ENCODE data around the gene GAS1. TPM values are rescaled to one million over a fixed set of nuclear protein-coding genes. Genes with fewer than 3 reads are reported as not detected.

Gene GAS1
- total and polyA plus RNA-seq, 10 of the 15 experiments (the other 5 are each of a cell fraction or from before 2014, with no cell fraction given): not detected

DNA sequence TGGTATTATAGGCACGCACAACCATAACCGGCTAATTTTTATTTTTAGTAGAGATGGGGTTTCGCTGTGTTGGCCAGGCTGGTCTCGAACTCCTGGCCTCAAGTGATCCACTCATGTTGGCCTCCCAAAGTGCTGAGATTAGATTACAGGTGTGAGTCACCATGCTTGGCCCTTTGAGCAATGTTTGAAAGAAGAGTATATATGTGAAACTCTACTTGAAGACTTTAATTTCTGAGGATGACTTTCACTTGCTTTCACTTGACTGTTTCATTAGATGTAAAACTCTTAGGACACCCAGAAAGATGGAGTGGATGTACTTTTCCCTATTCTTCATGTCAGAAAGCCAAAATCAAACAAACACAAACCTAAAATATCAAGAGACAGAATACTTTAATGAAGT is 43.8 kb upstream of the GAS1 start:
- TF ChIP-seq RCOR1 (conservative IDR thresholded peaks at IDR 0.05; ENCODE audit: low read depth, low read length): no peak
- no peak for TF ChIP-seq SP1 (IDR thresholded peaks at IDR 0.05; ENCODE audit: low read depth, low read length)
- TF ChIP-seq, protein P1, sequence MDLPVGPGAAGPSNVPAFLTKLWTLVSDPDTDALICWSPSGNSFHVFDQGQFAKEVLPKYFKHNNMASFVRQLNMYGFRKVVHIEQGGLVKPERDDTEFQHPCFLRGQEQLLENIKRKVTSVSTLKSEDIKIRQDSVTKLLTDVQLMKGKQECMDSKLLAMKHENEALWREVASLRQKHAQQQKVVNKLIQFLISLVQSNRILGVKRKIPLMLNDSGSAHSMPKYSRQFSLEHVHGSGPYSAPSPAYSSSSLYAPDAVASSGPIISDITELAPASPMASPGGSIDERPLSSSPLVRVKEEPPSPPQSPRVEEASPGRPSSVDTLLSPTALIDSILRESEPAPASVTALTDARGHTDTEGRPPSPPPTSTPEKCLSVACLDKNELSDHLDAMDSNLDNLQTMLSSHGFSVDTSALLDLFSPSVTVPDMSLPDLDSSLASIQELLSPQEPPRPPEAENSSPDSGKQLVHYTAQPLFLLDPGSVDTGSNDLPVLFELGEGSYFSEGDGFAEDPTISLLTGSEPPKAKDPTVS (IDR thresholded peaks at IDR 0.05; ENCODE audit: low read depth, low read length): no peak
- no peak for TF ChIP-seq IKZF2 (IDR thresholded peaks at IDR 0.05)
- no TSS peak for BruUV-seq (replicated peaks)
- FAIRE-seq (no peak), ATAC-seq (no peak), DNase-seq (ENCODE audit: low read depth, low spot score) (no peak)
- ChIA-PET SMC1A (ENCODE audit: uncharacterized antibody, unreplicated experiment) (no interaction called here), POLR2A (no interaction called here), CTCF (no interaction called here), RAD21 (ENCODE audit: unreplicated experiment) (no interaction called here)
- intact Hi-C loops (cut with micrococcal nuclease; ENCODE audit: unreplicated experiment) (no loop called here), in situ Hi-C loops (cut with MboI) (no loop called here)
- H3K79me2 ChIP-seq (ENCODE audit: control insufficient read depth, insufficient read depth, low read length): no peaks in the 10 kb centered on the region
- H3K27ac ChIP-seq (ENCODE audit: control insufficient read depth, insufficient read depth): no peak overlapping the region
- no peaks in the 10 kb centered on the region; a peak in 1 of 4 replicates for H3K27me3 ChIP-seq (replicated peaks in 1 of 2; ENCODE audit: control insufficient read depth in 2 of 2, insufficient read depth in 2 of 2, low read length in 1 of 2)
- no peak overlapping the region for H2AFZ ChIP-seq (ENCODE audit: control insufficient read depth, low read depth, low read length)
- H3K4me3 ChIP-seq: no peak overlapping the region
- H3K36me3 ChIP-seq (ENCODE audit: control insufficient read depth in 2 of 2, insufficient read depth in 2 of 2, low read length in 1 of 2): no peaks in the 10 kb centered on the region
- H3K9ac ChIP-seq (ENCODE audit: control insufficient read depth, insufficient read depth, low read length): no peak overlapping the region
- H4K20me1 ChIP-seq (ENCODE audit: control insufficient read depth, insufficient read depth): no peaks in the 10 kb centered on the region
- 28% methylated on average over 4 of the region's 4 CpGs for WGBS (ENCODE audit: insufficient coverage, insufficient replicate concordance, low lambda C conversion rate, missing lambda C conversion rate)
- H3K4me2 ChIP-seq (ENCODE audit: control insufficient read depth, insufficient read depth): no peak overlapping the region
- no peaks in the 10 kb centered on the region for H3K4me1 ChIP-seq (ENCODE audit: control insufficient read depth, insufficient read depth, low read length)
- no peaks in the 10 kb centered on the region for H3K9me3 ChIP-seq (replicated peaks; ENCODE audit: control insufficient read depth, insufficient read depth, low read length)

DNA sequence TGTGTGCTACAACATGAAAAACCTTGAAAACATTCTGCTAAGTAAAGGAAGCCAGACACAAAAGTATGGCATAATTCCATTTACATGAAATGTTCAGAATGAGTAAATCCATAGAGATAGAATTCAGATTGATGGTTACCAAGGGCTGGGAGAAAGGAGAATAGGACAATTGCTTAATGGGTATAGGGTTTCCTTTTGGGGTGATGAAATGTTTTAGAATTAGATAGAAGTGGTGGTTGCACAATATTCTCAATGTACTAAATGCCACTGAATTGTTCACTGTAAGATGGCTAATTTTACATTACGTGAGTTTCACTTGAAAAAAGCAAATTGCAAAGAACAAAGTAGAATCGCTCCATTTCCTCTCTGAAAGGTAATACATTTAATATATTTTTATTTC is 43.0 kb upstream of the GAS1 start:
- SMC1A ChIA-PET (ENCODE audit: uncharacterized antibody, unreplicated experiment): no interaction called here
- Histone ChIP-seq H2AFZ (ENCODE audit: control insufficient read depth, low read depth, low read length) (no peak overlapping the region), H3K27ac (ENCODE audit: control insufficient read depth, insufficient read depth) (no peak overlapping the region), H4K20me1 (ENCODE audit: control insufficient read depth, insufficient read depth) (no peaks in the 10 kb centered on the region), H3K79me2 (ENCODE audit: control insufficient read depth, insufficient read depth, low read length) (no peaks in the 10 kb centered on the region), H3K4me2 (ENCODE audit: control insufficient read depth, insufficient read depth) (no peak overlapping the region), H3K4me1 (ENCODE audit: control insufficient read depth, insufficient read depth, low read length) (no peaks in the 10 kb centered on the region), H3K4me3 (no peak overlapping the region), H3K27me3 (replicated peaks in 1 of 2; ENCODE audit: control insufficient read depth in 2 of 2, insufficient read depth in 2 of 2, low read length in 1 of 2) (no peaks in the 10 kb centered on the region), H3K9ac (ENCODE audit: control insufficient read depth, insufficient read depth, low read length) (no peak overlapping the region), H3K36me3 (ENCODE audit: control insufficient read depth in 2 of 2, insufficient read depth in 2 of 2, low read length in 1 of 2) (no peaks in the 10 kb centered on the region), H3K9me3 (replicated peaks; ENCODE audit: control insufficient read depth, insufficient read depth, low read length) (no peaks in the 10 kb centered on the region)
- no TSS peak for BruUV-seq (replicated peaks)
- in situ Hi-C loops (cut with MboI): no loop called here
- POLR2A ChIA-PET: no interaction called here
- 45% methylated on average over 2 of the region's 2 CpGs for WGBS (ENCODE audit: insufficient coverage, insufficient replicate concordance, low lambda C conversion rate, missing lambda C conversion rate)
- CTCF ChIA-PET: no interaction called here
- ATAC-seq (no peak), DNase-seq (ENCODE audit: low read depth, low spot score) (no peak), FAIRE-seq (no peak)
- intact Hi-C loops (cut with micrococcal nuclease; ENCODE audit: unreplicated experiment): no loop called here
- RAD21 ChIA-PET (ENCODE audit: unreplicated experiment): no interaction called here
- TF ChIP-seq EED (IDR thresholded peaks at IDR 0.05; ENCODE audit: low read depth): no peak
- TF ChIP-seq TBL1XR1 (IDR thresholded peaks at IDR 0.05; ENCODE audit: low read depth, low read length): no peak
- TF ChIP-seq PAX8 (IDR thresholded peaks at IDR 0.05): no peak
- no peak for TF ChIP-seq LARP7 (IDR thresholded peaks at IDR 0.05)
- TF ChIP-seq POLR2A (IDR thresholded peaks at IDR 0.05; ENCODE audit: low read depth, low read length): no peak
- TF ChIP-seq, protein P2, sequence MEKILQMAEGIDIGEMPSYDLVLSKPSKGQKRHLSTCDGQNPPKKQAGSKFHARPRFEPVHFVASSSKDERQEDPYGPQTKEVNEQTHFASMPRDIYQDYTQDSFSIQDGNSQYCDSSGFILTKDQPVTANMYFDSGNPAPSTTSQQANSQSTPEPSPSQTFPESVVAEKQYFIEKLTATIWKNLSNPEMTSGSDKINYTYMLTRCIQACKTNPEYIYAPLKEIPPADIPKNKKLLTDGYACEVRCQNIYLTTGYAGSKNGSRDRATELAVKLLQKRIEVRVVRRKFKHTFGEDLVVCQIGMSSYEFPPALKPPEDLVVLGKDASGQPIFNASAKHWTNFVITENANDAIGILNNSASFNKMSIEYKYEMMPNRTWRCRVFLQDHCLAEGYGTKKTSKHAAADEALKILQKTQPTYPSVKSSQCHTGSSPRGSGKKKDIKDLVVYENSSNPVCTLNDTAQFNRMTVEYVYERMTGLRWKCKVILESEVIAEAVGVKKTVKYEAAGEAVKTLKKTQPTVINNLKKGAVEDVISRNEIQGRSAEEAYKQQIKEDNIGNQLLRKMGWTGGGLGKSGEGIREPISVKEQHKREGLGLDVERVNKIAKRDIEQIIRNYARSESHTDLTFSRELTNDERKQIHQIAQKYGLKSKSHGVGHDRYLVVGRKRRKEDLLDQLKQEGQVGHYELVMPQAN (conservative IDR thresholded peaks at IDR 0.05): no peak
- TF ChIP-seq, protein P3, sequence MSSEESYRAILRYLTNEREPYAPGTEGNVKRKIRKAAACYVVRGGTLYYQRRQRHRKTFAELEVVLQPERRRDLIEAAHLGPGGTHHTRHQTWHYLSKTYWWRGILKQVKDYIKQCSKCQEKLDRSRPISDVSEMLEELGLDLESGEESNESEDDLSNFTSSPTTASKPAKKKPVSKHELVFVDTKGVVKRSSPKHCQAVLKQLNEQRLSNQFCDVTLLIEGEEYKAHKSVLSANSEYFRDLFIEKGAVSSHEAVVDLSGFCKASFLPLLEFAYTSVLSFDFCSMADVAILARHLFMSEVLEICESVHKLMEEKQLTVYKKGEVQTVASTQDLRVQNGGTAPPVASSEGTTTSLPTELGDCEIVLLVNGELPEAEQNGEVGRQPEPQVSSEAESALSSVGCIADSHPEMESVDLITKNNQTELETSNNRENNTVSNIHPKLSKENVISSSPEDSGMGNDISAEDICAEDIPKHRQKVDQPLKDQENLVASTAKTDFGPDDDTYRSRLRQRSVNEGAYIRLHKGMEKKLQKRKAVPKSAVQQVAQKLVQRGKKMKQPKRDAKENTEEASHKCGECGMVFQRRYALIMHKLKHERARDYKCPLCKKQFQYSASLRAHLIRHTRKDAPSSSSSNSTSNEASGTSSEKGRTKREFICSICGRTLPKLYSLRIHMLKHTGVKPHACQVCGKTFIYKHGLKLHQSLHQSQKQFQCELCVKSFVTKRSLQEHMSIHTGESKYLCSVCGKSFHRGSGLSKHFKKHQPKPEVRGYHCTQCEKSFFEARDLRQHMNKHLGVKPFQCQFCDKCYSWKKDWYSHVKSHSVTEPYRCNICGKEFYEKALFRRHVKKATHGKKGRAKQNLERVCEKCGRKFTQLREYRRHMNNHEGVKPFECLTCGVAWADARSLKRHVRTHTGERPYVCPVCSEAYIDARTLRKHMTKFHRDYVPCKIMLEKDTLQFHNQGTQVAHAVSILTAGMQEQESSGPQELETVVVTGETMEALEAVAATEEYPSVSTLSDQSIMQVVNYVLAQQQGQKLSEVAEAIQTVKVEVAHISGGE (CRISPR knock-in tag; IDR thresholded peaks at IDR 0.05): no peak
- TF ChIP-seq BACH1 (IDR thresholded peaks at IDR 0.05; ENCODE audit: borderline replicate concordance): no peak
- TF ChIP-seq NFIC (IDR thresholded peaks at IDR 0.05; ENCODE audit: low read depth, low read length): no peak
- TF ChIP-seq SPI1 (IDR thresholded peaks at IDR 0.05; ENCODE audit: borderline replicate concordance, insufficient read depth, low read depth, low read length): no peak
